HepG2 (cell line): ENCODE results near the gene MLXIPL. TPM values are rescaled to one million over a fixed set of nuclear protein-coding genes. Genes with fewer than 3 reads are reported as not detected.

ENCODE experiments used
- BCL3 ChIP-seq: sonication (generic); formaldehyde crosslinking; IDR thresholded peaks from 2 replicates; pipeline ENCODE4 v1.5.1; 2020; ENCODE audit warnings: mild to moderate bottlenecking, missing genetic modification reagents, moderate library complexity
- CCDC6 ChIP-seq: sonication (generic); formaldehyde crosslinking; IDR thresholded peaks from 2 replicates; pipeline ENCODE4 v1.8.1; 2022; ENCODE audit warnings: mild to moderate bottlenecking, missing genetic modification reagents, moderate library complexity
- CENPT ChIP-seq: sonication (generic); formaldehyde crosslinking; IDR thresholded peaks from 2 replicates; pipeline ENCODE4 v1.8.0; 2022; ENCODE audit warnings: low read depth, mild to moderate bottlenecking, moderate library complexity, missing genetic modification reagents
- CREM ChIP-seq, 2 experiments: sonication (generic) in 1 of 2; formaldehyde crosslinking in 1 of 2; IDR thresholded peaks; 2 replicates each; pipeline versions ENCODE4 v1.4.0 to v1.6.1; 2016 to 2020; ENCODE audit warnings: antibody characterized with exemption in 1 of 2, mild to moderate bottlenecking in 1 of 2, missing genetic modification reagents in 1 of 2
- HNF1B ChIP-seq: sonication (generic); formaldehyde crosslinking; IDR thresholded peaks from 2 replicates; pipeline ENCODE4 v1.5.1; 2020; ENCODE audit warnings: mild to moderate bottlenecking, moderate library complexity, missing genetic modification reagents
- MYC ChIP-seq: sonication (generic); formaldehyde crosslinking; IDR thresholded peaks from 2 replicates; pipeline ENCODE4 v1.9.0; 2021; ENCODE audit warnings: missing genetic modification reagents, borderline replicate concordance
- TEF ChIP-seq: sonication (generic); formaldehyde crosslinking; IDR thresholded peaks from 2 replicates; pipeline ENCODE4 v1.5.0; 2020; ENCODE audit warnings: missing genetic modification reagents
- THAP7 ChIP-seq: sonication (generic); formaldehyde crosslinking; IDR thresholded peaks from 2 replicates; pipeline ENCODE4 v1.8.1; 2023; ENCODE audit warnings: mild to moderate bottlenecking, missing genetic modification reagents
- UBTF ChIP-seq: sonication (generic); formaldehyde crosslinking; IDR thresholded peaks from 2 replicates; pipeline ENCODE4 v1.4.0; 2020; ENCODE audit warnings: mild to moderate bottlenecking, missing genetic modification reagents
- ZBTB7B ChIP-seq: sonication (generic); formaldehyde crosslinking; IDR thresholded peaks from 2 replicates; pipeline ENCODE4 v1.4.0; 2020; ENCODE audit warnings: missing genetic modification reagents
- ZMAT5 ChIP-seq: sonication (generic); formaldehyde crosslinking; IDR thresholded peaks from 2 replicates; pipeline ENCODE4 v1.5.0; 2020; ENCODE audit warnings: mild to moderate bottlenecking, low read depth, missing genetic modification reagents, borderline replicate concordance
- ZNF17 ChIP-seq: sonication (generic); formaldehyde crosslinking; IDR thresholded peaks from 2 replicates; pipeline ENCODE4 v1.5.0; 2020; ENCODE audit warnings: mild to moderate bottlenecking, missing genetic modification reagents
- ZNF513 ChIP-seq: sonication (generic); formaldehyde crosslinking; conservative IDR thresholded peaks from 2 replicates; pipeline ENCODE4 v1.5.0; 2020; ENCODE audit warnings: missing genetic modification reagents
- ZNF569 ChIP-seq: sonication (generic); formaldehyde crosslinking; IDR thresholded peaks from 2 replicates; pipeline ENCODE4 v1.5.0; 2020; ENCODE audit warnings: mild to moderate bottlenecking, missing genetic modification reagents, moderate library complexity, borderline replicate concordance
- ZNF619 ChIP-seq: sonication (generic); formaldehyde crosslinking; IDR thresholded peaks from 2 replicates; pipeline ENCODE4 v1.4.0; 2020; ENCODE audit warnings: mild to moderate bottlenecking, missing genetic modification reagents
- polyA plus RNA-seq, 8 experiments: library from polyadenylated mRNA; depleted of rRNA in 3 of 8; stranded (reverse) in 7 of 8; unstranded in 1 of 8; fragments of >200 nt; fragmentation: Illumina TruSeq in 4 of 8; extraction: Trizol in 4 of 8; gene quantifications; 2 replicates each; pipeline versions ENCODE4 v1.2.1 to v1.2.3, GENCODE V29; 2011 to 2016; ENCODE audit warnings: low read depth in 4 of 8, missing spikeins in 1 of 8, mixed read lengths in 1 of 8; ENCODE audit not compliant: insufficient read depth in 1 of 8
- total RNA-seq, 5 experiments: library from RNA; depleted of rRNA; stranded (reverse); fragments of >200 nt; fragmentation: Illumina TruSeq; extraction: Trizol; gene quantifications; 2 replicates each; pipeline ENCODE4 v1.2.3, GENCODE V29; 2016; ENCODE audit warnings: low read depth in 1 of 5

The MLXIPL gene
- total and polyA plus RNA-seq, 2 of the 13 experiments (the other 11 are each of a cell fraction or from before 2014, with no cell fraction given), result 51.6 to 60.1 TPM

- TF ChIP-seq HNF1B, result no peak
- TF ChIP-seq TEF (CRISPR knock-in tag), result 0 out of 2 replicates have a peak, but pooled peaks have one; percentile 41
- peak; percentile 36; the same call in 1 of the 2 replicates for TF ChIP-seq ZNF619
- TF ChIP-seq ZMAT5, result no peak
- TF ChIP-seq ZNF513 (CRISPR knock-in tag), result no peak
- TF ChIP-seq UBTF (CRISPR knock-in tag), result peak; percentile 92
- peak; percentile 80 for TF ChIP-seq CREM (IDR thresholded peaks at IDR 0.05)
- no peak for TF ChIP-seq CREM (CRISPR knock-in tag; IDR thresholded peaks at IDR 0.05)
- TF ChIP-seq BCL3 (CRISPR knock-in tag), result peak; percentile 44; the same call in 1 of the 2 replicates
- peak; percentile 78; the same call in 1 of the 2 replicates for TF ChIP-seq MYC (CRISPR knock-in tag)
- 0 out of 2 replicates have a peak, but pooled peaks have one; percentile 18 for TF ChIP-seq THAP7 (CRISPR knock-in tag)
- peak; percentile 87; the same call in 1 of the 2 replicates for TF ChIP-seq ZNF17 (CRISPR knock-in tag)
- TF ChIP-seq ZNF569 (CRISPR knock-in tag), result no peak
- TF ChIP-seq CCDC6 (CRISPR knock-in tag), result peak; percentile 86; the same call in 1 of the 2 replicates
- no peak for TF ChIP-seq CENPT (CRISPR knock-in tag)
- TF ChIP-seq ZBTB7B, result peak; percentile 94
Observed at GRCh38 chr7:73622909-73623797, 1.2 kb downstream of the MLXIPL start (continued).
